HG03469 (cell line): ENCODE data around the gene CDIPT.

Experiments
- ATAC-seq: cut with Tn5 transposase; IDR thresholded peaks from one replicate; pipeline ENCODE4 v1.9.1; 2021; ENCODE audit warnings: mild to moderate bottlenecking, moderate library complexity, moderate number of reproducible peaks; ENCODE audit not compliant: unreplicated experiment

The CDIPT gene

GRCh38 chr16:29860218-29860617, 2.8 kb downstream of the CDIPT start:
- no peak for ATAC-seq

DNA sequence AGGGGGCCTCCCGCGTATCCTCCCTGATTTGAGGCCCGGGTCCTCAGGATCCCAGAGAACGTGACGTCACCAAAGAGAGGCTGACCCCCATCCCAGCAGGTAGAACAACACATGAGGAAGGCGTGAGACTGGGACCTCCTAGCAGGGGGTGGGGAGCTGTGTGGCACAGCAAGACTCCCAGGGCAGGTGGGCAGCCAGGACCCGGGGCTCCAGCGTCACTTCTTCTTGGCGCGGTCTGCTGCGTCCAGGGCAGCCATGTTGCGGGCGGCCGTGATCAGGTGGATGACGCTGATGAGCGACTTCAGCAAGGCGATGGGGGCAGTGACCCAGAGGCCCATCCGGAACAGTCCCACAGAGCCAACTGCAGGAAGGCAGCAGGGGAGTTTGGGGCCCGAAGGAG, 4.1 kb downstream of the CDIPT start:
- no peak for ATAC-seq

DNA sequence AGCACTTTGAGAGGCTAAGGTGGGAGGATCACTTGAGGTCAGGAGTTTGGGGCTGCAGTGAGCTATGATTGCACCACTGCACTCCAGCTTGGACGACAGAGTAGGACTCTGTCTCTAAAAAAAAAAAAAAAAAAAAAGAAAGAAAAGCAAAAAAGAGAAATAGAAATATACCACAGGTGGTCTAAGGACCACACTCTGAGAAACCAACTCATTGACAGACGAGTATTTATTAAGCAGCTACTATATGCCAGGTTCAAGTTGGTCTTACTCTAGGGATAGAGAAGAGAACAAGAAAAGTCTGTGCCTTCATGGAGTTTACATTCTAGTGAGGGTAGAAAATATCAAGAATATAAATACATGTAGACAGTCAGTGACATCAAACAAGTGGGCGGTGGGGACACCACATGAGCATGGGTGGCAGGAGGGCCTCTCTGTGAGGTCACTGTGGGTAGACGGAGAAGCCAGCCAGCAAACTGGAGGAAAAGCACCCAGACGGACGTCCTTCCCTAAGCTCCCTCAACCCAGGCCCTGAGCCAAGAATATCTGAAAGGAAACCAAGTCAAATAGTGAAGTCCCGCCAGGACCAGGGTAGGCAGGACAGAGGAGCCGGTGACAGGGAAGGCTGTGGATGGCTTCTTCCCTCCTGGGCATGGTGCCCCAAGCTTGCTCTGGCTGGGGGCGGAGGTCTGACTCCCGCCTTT, 4.7 kb downstream of the CDIPT start:
- ATAC-seq = no peak

DNA sequence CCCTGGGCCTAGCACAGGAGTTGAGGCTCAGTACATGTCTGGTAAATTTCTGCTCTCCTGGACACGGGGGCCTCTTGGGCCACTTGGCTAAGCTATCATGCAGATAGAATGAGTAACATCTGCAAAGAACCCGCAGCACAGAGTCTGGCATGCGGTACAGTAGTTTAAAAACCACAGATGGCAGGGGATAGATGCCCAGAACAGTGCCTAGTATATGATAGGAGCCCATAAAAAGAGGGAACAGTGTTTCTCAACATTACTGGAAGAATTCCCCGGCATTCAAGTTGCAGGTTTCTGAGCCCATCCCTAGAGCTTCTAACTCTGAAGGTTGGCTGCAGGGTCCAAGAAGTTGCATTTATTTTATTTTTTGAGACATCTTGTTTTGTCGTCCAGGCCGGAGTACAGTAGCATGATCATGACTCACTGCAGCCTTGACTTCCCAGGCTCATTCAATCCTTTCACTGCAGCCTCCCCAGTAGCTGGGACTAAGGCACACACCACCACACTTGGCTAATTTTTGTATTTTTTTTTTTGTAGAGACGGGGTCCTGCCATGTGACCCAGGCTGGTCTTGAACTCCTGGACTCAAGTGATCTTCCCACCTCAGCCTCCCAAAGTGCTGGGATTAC, 5.8 kb downstream of the CDIPT start:
- no peak for ATAC-seq

DNA sequence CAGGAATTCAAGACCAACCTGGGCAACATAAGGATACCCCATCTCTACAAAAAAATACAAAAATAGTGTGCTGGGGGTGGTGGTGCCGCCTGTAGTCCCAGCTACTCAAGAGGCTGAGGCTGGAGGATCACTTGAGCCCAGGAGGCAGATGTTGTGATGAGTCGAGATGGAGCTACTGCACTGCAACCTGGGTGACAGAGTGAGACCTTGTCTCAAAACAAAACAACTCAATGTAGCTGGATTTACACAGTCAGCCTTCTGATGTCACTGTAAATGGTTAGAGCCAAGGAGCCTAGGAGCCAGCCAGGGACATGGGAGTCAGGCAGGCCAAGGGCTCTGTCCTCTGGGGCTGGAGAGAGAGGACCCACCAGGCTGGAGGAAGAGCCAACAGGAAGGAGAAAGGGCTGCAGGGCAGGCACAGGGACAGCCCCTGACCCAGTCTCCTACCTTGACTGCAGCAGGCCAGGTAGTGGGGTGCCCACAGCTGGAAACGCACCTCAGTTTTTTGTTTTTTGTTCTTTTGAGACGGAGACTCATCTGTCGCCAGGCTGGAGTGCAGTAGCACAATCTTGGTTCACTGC, 8.4 kb downstream of the CDIPT start:
- no peak for ATAC-seq

GRCh38 chr16:29852654-29853053, 10.4 kb downstream of the CDIPT start:
- no peak for ATAC-seq

DNA sequence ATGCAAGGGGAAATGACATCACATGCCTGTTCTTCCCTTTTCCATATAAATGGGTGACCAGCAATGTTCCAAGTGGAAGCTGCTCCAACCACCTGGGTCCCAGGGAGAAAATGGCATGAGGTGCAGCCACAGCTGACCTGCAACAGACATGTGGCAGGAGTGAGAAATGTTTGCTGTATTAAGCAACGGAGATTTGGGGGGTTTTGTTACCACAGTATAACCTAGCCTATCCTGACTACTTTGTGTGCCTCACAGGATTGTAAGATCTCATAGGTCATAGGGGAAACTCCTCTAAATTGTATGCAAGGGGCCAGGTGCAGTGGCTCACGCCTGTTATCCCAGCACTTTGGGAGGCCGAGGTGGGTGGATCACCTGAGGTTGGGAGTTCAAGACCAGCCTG, 12.0 kb downstream of the CDIPT start:
- ATAC-seq = no peak

DNA sequence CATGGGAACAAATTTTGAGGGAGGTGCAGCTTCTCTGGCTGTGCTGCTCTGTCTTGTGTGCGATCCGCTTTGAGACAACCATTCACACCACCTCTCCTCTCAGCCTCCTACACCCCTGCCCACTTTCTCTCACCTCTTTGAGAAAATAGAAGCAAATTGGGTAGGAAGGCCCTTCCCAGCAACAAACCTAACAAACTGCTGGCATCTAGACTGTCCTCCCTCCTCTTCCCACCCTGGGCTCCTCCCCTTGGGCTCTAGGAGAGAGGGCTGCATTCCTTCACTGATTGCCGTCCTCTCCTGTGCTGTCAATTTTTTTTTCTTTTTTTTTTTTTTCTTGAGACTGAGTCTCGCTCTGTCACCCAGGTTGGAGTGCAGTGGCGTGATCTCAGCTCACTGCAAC, 13.5 kb downstream of the CDIPT start:
- no peak for ATAC-seq

- ATAC-seq = no peak
These were observed 14.4 kb downstream of the CDIPT start for GRCh38 chr16:29848420-29849297.

- no peak for ATAC-seq
These were observed 17.4 kb downstream of the CDIPT start for GRCh38 chr16:29845656-29846055.

GRCh38 chr16:29844575-29845331, 18.3 kb downstream of the CDIPT start:
- ATAC-seq = no peak

- ATAC-seq = no peak
These were observed 19.1 kb downstream of the CDIPT start for GRCh38 chr16:29843931-29844330.

DNA sequence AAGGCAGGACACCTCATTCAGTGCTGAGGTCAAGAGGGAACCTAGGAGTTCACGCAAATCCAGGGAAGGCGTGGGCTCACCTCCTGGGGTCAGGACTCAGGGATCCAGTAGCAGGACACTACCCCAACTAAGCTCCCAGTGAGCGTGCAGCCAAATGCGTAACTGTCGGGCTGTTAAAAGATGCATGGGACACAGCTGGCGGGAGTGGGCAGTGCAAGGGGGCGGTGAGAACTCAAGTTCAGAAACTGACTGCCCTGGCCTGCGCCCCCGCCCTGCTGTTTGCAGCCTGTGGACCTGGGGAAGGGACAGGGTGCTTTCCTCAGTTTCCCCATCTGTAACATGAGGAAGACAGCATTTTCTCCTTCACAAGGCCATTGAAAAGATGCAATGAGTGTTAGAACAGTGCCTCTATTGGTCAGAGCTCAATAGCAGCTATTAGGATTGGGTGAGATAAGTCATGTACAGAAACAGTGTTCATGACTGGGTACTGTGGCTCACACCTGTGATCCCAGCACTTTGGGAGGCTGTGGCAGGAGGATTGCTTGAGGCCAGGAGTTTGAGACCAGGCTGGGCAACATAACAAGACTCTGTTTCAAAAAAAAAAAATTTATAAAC, 20.2 kb downstream of the CDIPT start:
- no peak for ATAC-seq

DNA sequence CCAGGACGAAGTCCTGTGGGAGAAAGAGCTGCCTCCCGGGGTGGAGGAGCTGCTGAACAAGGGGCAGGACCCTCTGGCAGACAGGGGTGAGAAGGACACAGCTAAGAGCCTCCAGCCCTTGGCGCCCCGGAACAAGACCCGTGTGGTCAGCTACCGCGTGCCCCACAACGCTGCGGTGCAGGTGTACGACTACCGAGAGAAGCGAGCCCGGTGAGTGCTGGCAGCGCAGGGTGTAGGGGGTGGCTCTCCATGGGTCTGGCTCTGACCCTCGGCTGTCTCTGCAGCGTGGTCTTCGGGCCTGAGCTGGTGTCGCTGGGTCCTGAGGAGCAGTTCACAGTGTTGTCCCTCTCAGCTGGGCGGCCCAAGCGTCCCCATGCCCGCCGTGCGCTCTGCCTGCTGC, 21.4 kb downstream of the CDIPT start:
- no peak for ATAC-seq

GRCh38 chr16:29840240-29840639, 22.8 kb downstream of the CDIPT start:
- ATAC-seq = no peak

DNA sequence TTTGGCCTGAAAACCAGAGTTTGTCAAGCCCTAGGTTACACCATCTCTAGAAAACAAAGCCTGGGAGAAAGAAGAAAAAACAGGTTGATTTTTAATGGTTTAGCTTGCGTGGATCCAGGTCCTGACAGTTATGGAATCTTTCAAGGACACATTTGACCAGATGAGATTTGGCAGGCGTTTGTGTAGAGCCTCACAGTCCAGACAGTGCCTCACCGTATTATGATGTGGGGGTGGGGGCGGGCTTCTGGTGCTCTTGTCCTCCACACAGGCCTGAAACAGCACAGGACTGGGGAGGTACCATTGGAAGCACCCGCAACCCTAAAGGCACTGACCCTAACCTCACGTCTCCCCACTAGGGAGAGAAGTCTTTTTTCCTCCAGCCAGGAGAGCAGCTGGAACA, 23.2 kb downstream of the CDIPT start:
- no peak for ATAC-seq

- no peak for ATAC-seq
These were observed 25.2 kb downstream of the CDIPT start for GRCh38 chr16:29837841-29838240.

- ATAC-seq = no peak
These were observed 26.4 kb downstream of the CDIPT start for GRCh38 chr16:29836623-29837022.

GRCh38 chr16:29835926-29836325, 27.1 kb downstream of the CDIPT start:
- ATAC-seq = no peak

DNA sequence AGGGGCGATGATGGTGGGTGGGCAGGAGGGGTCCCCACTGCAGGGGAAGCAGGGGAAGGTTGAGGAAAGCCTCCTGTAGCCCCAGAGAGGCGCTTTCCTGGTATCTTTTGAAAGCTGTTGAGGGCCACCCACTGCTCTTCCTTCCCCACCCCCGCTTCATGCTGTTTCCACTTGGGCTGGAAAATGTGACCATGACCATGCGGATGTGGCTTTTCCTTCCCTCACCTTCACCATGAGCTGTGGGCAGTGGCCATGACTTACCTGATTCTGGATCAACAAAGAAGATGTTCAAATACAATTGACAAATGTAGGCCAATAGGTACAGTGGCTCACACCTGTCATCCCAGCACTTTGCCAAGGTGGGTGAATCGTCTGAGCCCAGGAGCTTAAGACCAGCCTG, 28.9 kb downstream of the CDIPT start:
- ATAC-seq = no peak
